ENCODE results near the gene ADD3.

- no peak for TF ChIP-seq CTCF (IDR thresholded peaks at IDR 0.05)
- TF ChIP-seq SIN3A (IDR thresholded peaks at IDR 0.05; ENCODE audit: borderline replicate concordance, insufficient read depth, low read depth, low read length), result no peak
Observed at GRCh38 chr10:110081911-110082310, 74.1 kb downstream of the ADD3 start.

Data from Panc1 (cell line).